ENCODE data around the gene CLEC19A. TPM values are rescaled to one million over a fixed set of nuclear protein-coding genes. Genes with fewer than 3 reads are reported as not detected.
A peak's percentile ranks its signal among the peaks of the same experiment; 100 is the strongest.

Gene CLEC19A
- total and polyA plus RNA-seq, 2 experiments from 2014 or later: not detected

- DNase-seq (ENCODE audit: low spot score) (no peak), ATAC-seq (no peak)
- TF ChIP-seq ZNF331 (CRISPR knock-in tag; IDR thresholded peaks at IDR 0.05; ENCODE audit: low read depth) (no peak), NANOG (IDR thresholded peaks at IDR 0.05; ENCODE audit: borderline replicate concordance) (no peak), JUNB (IDR thresholded peaks at IDR 0.05; ENCODE audit: unreplicated experiment) (no peak), ZNF462 (CRISPR knock-in tag; IDR thresholded peaks at IDR 0.05) (no peak), ETS1 (IDR thresholded peaks at IDR 0.05) (no peak)
- H3K36me3 ChIP-seq (ENCODE audit: insufficient read depth): no peaks in the 10 kb centered on the region
- peaks cover 7% of the 10 kb centered on the region; the same call in 2 of the 3 replicates for H3K9me3 Mint-ChIP-seq
- no peaks in the 10 kb centered on the region for H3K79me2 ChIP-seq (replicated peaks; ENCODE audit: insufficient read depth)
- no peak overlapping the region for H3K4me2 ChIP-seq
- H3K4me1 ChIP-seq (ENCODE audit: insufficient read depth): peaks cover 8% of the 10 kb centered on the region
- 0 out of 3 replicates have a peak, but pooled peaks cover 4% of the 10 kb centered on the region for H3K36me3 Mint-ChIP-seq (ENCODE audit: low read depth)
- no peaks in the 10 kb centered on the region for H4K20me1 ChIP-seq (replicated peaks; ENCODE audit: insufficient read depth)
- no peaks in the 10 kb centered on the region for H3K9me2 ChIP-seq (ENCODE audit: insufficient read depth)
- H3K27me3 Mint-ChIP-seq (ENCODE audit: insufficient read depth, low read depth, poor library complexity): no peaks in the 10 kb centered on the region
- H3F3A ChIP-seq (replicated peaks; ENCODE audit: low read depth): no peaks in the 10 kb centered on the region
- H2AFZ ChIP-seq: no peak overlapping the region
- H3K4me1 Mint-ChIP-seq: peaks cover 11% of the 10 kb centered on the region
- H3K4me3 Mint-ChIP-seq: no peak overlapping the region
- H3K27me3 ChIP-seq (ENCODE audit: insufficient read depth): no peaks in the 10 kb centered on the region
- no peak overlapping the region for H3K27ac Mint-ChIP-seq
- no peak overlapping the region for H3K4me3 ChIP-seq
- no peak overlapping the region for H3K27ac ChIP-seq (ENCODE audit: low read depth)
These were observed 3.4 kb upstream of the CLEC19A start for GRCh38 chr16:19282101-19282500.

DNA sequence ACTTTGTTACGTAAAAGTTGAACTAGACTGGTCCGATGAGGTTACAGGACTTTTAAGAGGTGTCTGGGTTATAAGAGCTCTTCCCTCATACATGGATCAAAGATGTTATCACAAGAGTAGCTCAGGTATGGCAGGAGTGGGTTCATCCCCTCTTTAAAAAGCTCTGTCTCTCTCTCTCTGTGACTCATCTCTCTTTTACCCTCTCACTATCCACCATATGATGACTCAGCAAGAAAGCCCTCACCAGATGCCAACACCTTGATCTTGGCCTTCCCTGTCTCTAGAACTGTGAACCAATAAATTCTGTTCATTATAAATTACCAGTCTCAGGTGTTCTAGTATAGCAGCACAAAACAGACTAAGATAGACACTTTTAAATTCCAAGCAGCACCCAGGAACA lies 1.9 kb upstream of the CLEC19A start:
- H3K36me3 ChIP-seq (ENCODE audit: insufficient read depth): no peaks in the 10 kb centered on the region
- Mint-ChIP-seq H3K4me3 (no peak overlapping the region), H3K4me1 (peaks cover 24% of the 10 kb centered on the region), H3K9me3 (peaks cover 15% of the 10 kb centered on the region), H3K27me3 (ENCODE audit: insufficient read depth, low read depth, poor library complexity) (no peaks in the 10 kb centered on the region), H3K36me3 (ENCODE audit: low read depth) (0 out of 3 replicates have a peak, but pooled peaks cover 4% of the 10 kb centered on the region), H3K27ac (peak overlapping the region; percentile 14; the same call in 1 of the 2 replicates)
- DNase-seq (ENCODE audit: low spot score) (no peak), ATAC-seq (no peak)
- no peaks in the 10 kb centered on the region for H3K79me2 ChIP-seq (replicated peaks; ENCODE audit: insufficient read depth)
- H4K20me1 ChIP-seq (replicated peaks; ENCODE audit: insufficient read depth): no peaks in the 10 kb centered on the region
- no peaks in the 10 kb centered on the region for H3K27me3 ChIP-seq (ENCODE audit: insufficient read depth)
- no peaks in the 10 kb centered on the region for H3F3A ChIP-seq (replicated peaks; ENCODE audit: low read depth)
- H2AFZ ChIP-seq: peak overlapping the region; percentile 69
- no peak overlapping the region for H3K4me3 ChIP-seq
- peaks cover 22% of the 10 kb centered on the region for H3K4me1 ChIP-seq (ENCODE audit: insufficient read depth)
- H3K9me2 ChIP-seq (ENCODE audit: insufficient read depth): 0 out of 2 replicates have a peak, but pooled peaks cover 4% of the 10 kb centered on the region
- no peak overlapping the region for H3K4me2 ChIP-seq
- H3K27ac ChIP-seq (ENCODE audit: low read depth): no peak overlapping the region
- no peak for TF ChIP-seq ZNF114 (CRISPR knock-in tag; IDR thresholded peaks at IDR 0.05)
- TF ChIP-seq JUNB (IDR thresholded peaks at IDR 0.05; ENCODE audit: unreplicated experiment): no peak
- no peak for TF ChIP-seq STAT1 (IDR thresholded peaks at IDR 0.05; ENCODE audit: unreplicated experiment)
- TF ChIP-seq, protein P1, sequence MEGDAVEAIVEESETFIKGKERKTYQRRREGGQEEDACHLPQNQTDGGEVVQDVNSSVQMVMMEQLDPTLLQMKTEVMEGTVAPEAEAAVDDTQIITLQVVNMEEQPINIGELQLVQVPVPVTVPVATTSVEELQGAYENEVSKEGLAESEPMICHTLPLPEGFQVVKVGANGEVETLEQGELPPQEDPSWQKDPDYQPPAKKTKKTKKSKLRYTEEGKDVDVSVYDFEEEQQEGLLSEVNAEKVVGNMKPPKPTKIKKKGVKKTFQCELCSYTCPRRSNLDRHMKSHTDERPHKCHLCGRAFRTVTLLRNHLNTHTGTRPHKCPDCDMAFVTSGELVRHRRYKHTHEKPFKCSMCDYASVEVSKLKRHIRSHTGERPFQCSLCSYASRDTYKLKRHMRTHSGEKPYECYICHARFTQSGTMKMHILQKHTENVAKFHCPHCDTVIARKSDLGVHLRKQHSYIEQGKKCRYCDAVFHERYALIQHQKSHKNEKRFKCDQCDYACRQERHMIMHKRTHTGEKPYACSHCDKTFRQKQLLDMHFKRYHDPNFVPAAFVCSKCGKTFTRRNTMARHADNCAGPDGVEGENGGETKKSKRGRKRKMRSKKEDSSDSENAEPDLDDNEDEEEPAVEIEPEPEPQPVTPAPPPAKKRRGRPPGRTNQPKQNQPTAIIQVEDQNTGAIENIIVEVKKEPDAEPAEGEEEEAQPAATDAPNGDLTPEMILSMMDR (conservative IDR thresholded peaks at IDR 0.05; ENCODE audit: low read depth in 2 of 2): no peak
- TF ChIP-seq NANOG (IDR thresholded peaks at IDR 0.05; ENCODE audit: borderline replicate concordance): no peak
- no peak for TF ChIP-seq ETS1 (IDR thresholded peaks at IDR 0.05)
- TF ChIP-seq POLR2AphosphoS5 (IDR thresholded peaks at IDR 0.05; ENCODE audit: low read depth): no peak
- no peak for TF ChIP-seq EZH2phosphoT487 (IDR thresholded peaks at IDR 0.05; ENCODE audit: unreplicated experiment)
- no peak for TF ChIP-seq CREB1 (CRISPR knock-in tag; IDR thresholded peaks at IDR 0.05; ENCODE audit: low read depth)
- no peak for TF ChIP-seq EZH2 (IDR thresholded peaks at IDR 0.05; ENCODE audit: low read depth, unreplicated experiment)
